GM10248 (cell line): ENCODE results near the gene C5AR1.
A peak's percentile ranks its signal among the peaks of the same experiment; 100 is the strongest.
"Not testable (repeated sequence)": the region's sequence is repeated elsewhere in the genome, so short reads cannot be mapped to it uniquely, and the experiment has no call there.

Source experiments
- CTCF ChIA-PET: fragments of 300-600 bp; sonication (Branson Sonifier 250); formaldehyde crosslinking; extraction: SDS; loops from one replicate; lab custom pipeline; 2021; ENCODE audit warnings: antibody characterized with exemption; lab: Yijun Ruan, JAX
- POLR2A ChIA-PET: fragments of 350-650 bp; sonication (Branson Sonifier 250); formaldehyde crosslinking; extraction: SDS; loops from one replicate; lab custom pipeline; 2020; ENCODE audit warnings: antibody characterized with exemption; lab: Yijun Ruan, JAX
- DNase-seq: peaks from one replicate; pipeline ENCODE4 v3.0.0; 2012; ENCODE audit errors: extremely low spot score
- CTCF ChIP-seq: IDR thresholded peaks from 2 replicates; pipeline ENCODE4 v1.5.1; 2012; ENCODE audit warnings: mild to moderate bottlenecking, low read depth; ENCODE audit errors: extremely low read depth, missing control alignments, control extremely low read depth

C5AR1 gene

GRCh38 chr19:47274071-47274890, 35.4 kb upstream of the C5AR1 start, which contains the start of gene INAFM1:
INAFM1 (plus strand) TSS chr19:47274885; CDS start chr19:47274920, 35 bp downstream.
- TF ChIP-seq CTCF, result no peak
- ChIA-PET POLR2A (interaction anchor here (0.6 to 2.3 kb wide), 12 partner anchors 12 to 1842 kb away, joined by 3 to 30 read pairs (median 4); partner anchors contain the start of genes CCDC9 and ZC3H4), CTCF (interaction anchor here (0.7 to 3.6 kb wide), 11 partner anchors 10 to 433 kb away, joined by 3 to 20 read pairs (median 5); partner anchors contain the start of genes CCDC9 and DHX34)
- peak; percentile 97 for DNase-seq

DNA sequence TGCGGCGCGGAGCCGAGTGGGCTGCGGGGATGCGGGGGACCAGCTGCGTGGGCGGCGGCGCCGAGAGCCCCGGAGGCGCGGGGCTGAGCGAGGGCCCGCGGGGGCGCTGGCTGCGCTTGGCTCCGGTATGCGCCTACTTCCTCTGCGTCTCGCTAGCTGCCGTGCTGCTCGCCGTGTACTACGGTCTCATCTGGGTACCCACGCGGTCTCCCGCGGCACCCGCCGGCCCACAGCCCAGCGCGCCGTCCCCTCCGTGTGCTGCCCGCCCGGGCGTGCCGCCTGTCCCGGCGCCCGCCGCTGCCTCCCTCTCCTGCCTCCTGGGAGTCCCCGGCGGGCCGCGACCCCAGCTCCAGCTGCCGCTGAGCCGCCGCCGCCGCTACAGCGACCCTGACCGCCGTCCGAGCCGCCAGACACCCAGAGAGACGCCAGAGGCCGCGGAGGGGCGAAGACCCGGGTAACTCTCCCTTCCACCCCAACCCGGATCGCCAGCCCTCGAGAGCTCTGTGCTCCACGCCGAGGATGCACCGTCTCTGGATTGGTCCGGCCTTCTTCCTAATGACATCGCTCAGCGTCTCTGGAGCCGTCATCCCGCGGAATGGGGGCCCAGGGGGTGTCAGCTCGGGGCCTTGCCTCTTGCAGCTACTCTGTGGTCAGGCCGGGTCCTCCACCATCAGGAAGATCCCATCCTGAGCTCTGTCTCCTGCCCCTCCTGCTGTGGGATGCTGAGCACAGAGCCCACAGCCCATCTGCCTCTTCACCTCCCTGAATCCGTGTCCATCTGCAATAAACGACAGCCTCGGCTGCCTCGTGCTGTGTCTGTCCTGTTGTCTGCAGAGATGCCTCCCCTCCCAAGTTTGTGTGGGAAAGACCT, 34.5 kb upstream of the C5AR1 start:
- TF ChIP-seq CTCF, result no peak
- POLR2A ChIA-PET, result interaction anchor here (0.9 to 2.3 kb wide), 5 partner anchors 13 to 89 kb away, joined by 3 to 30 read pairs (median 17); partner anchors contain the start of gene CCDC9
- no peak for DNase-seq
- CTCF ChIA-PET, result interaction anchor here (0.7 to 3.6 kb wide), 13 partner anchors 9 to 433 kb away, joined by 3 to 20 read pairs (median 3); partner anchors contain the start of genes CCDC9 and DHX34

DNA sequence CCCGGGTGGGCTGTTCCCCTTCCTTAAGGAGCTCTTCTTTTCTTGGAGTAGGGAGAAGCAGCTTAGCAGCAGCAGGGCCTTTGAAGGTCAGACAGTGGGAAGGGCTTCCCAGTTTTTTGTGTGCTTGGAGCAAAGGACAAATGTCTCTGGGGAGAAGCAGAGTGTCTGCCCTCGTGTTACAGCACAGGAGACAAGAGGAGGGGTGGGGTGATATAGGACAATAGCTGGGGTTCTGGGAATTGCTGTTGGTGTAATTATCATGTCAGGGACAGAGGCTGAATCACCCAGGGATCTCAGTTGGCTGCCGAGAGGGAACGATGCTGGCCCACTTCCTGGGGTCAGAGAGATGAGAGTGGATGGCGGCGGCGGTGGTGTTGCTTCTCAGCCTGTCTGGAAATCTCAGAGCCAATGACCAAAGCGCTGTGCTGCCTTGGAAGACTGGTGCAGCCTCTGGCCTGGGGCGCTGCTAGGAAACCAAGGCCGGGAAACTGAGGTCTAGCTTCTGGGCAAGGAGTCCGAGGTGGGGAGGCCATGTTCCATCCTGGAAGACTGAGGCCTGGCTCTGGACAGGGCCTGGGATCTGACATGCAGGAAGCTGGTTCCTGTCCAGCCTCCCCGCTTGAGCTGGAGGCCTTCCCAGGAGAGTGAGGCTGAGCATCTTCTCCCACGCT, 33.7 kb upstream of the C5AR1 start:
- ChIA-PET CTCF (interaction anchor here (0.8 to 3.6 kb wide), 11 partner anchors 9 to 161 kb away, joined by 3 to 20 read pairs (median 3); partner anchors contain the start of gene DHX34), POLR2A (interaction anchor here (2.2 to 2.3 kb wide), 2 partner anchors 14 to 19 kb away, joined by 17 to 30 read pairs; partner anchors contain the start of gene CCDC9)
- no peak for DNase-seq
- no peak for TF ChIP-seq CTCF

- POLR2A ChIA-PET, DNase-seq: not testable (repeated sequence)
- CTCF ChIA-PET, result interaction anchor here (1.1 to 3.6 kb wide), 6 partner anchors 8 to 66 kb away, joined by 3 to 20 read pairs (median 6); no protein-coding TSS in a partner anchor
Measured at GRCh38 chr19:47276513-47276912, 33.1 kb upstream of the C5AR1 start.

DNA sequence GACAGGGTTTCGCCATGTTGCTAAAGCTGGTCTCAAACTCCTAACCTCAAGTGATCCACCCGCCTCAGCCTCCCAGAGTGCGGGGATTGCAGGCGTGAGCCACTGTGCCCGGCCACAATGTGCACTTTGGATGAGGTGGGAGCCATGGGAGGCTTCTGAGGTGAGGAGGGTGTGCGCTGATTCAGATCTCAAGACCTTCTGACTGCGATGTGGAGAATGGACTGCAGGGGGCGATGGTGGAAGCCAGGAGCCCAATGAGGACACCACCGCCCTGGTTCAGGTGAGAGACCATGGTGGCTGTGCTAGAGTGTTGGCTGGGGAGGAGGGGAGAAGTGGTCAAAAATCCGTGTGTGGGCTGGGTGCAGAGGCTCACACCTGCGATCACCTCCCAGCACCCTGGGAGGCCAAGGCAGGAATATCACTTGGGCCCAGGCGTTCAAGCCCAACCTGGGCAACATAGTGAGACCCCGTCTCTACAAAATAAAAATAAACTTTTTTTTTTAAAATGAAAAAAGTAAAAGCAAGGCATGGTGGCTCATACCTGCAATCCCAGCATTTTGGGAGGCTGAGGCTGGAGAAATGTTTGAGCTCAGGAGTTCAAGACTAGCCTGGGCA, 29.4 kb upstream of the C5AR1 start:
- ChIA-PET POLR2A (no interaction called here), CTCF (interaction anchor here (0.8 to 1.5 kb wide), 5 partner anchors 8 to 111 kb away, joined by 3 to 4 read pairs (median 4); partner anchors contain the start of gene DHX34)
- TF ChIP-seq CTCF, result peak; percentile 32
- DNase-seq, result peak; percentile 40
